Parathyroid adenoma (tissue), 2 donors: ENCODE results near the gene EIF4G1.
A peak's percentile ranks its signal among the peaks of the same experiment; 100 is the strongest.

Experiments
- H2AFZ ChIP-seq: fragments of 300-600 bp; sonication (generic); one replicate; pipeline ENCODE4 v1.7.0; 2017; ENCODE audit warnings: antibody characterized with exemption, mild to moderate bottlenecking
- H3K27ac ChIP-seq: fragments of 300-600 bp; sonication (generic); one replicate; pipeline ENCODE4 v1.7.0; 2017
- H3K27me3 ChIP-seq: fragments of 300-600 bp; sonication (generic); one replicate; pipeline ENCODE4 v1.7.0; 2017; ENCODE audit warnings: low read length; ENCODE audit not compliant: control insufficient read depth, insufficient read depth
- H3K36me3 ChIP-seq: fragments of 300-600 bp; sonication (generic); one replicate; pipeline ENCODE4 v1.7.0; 2017; ENCODE audit warnings: low read length; ENCODE audit not compliant: control insufficient read depth, insufficient read depth
- H3K4me1 ChIP-seq: fragments of 300-600 bp; sonication (generic); one replicate; pipeline ENCODE4 v1.7.0; 2017; ENCODE audit warnings: control low read depth
- H3K4me2 ChIP-seq: fragments of 300-600 bp; sonication (generic); one replicate; pipeline ENCODE4 v1.7.0; 2017; ENCODE audit warnings: low read length
- H3K4me3 ChIP-seq: fragments of 300-600 bp; sonication (generic); one replicate; pipeline ENCODE4 v1.7.0; 2017; ENCODE audit warnings: low read depth, low read length
- H3K79me2 ChIP-seq: fragments of 300-600 bp; sonication (generic); one replicate; pipeline ENCODE4 v1.7.0; 2017; ENCODE audit warnings: control low read depth
- H3K9ac ChIP-seq: fragments of 300-600 bp; sonication (generic); one replicate; pipeline ENCODE4 v1.7.0; 2017; ENCODE audit warnings: mild to moderate bottlenecking
- H3K9me3 ChIP-seq: fragments of 300-600 bp; sonication (generic); one replicate; pipeline ENCODE4 v1.7.0; 2017; ENCODE audit warnings: low read length; ENCODE audit not compliant: control insufficient read depth
- TF ChIP-seq, protein P1 (sequence below): fragments of 300-600 bp; sonication (generic); IDR thresholded peaks from one replicate; pipeline ENCODE4 v1.7.0; 2017; ENCODE audit warnings: antibody characterized with exemption, mild to moderate bottlenecking
- donor health status: primary hyperparathyroidism.

The EIF4G1 gene

DNA sequence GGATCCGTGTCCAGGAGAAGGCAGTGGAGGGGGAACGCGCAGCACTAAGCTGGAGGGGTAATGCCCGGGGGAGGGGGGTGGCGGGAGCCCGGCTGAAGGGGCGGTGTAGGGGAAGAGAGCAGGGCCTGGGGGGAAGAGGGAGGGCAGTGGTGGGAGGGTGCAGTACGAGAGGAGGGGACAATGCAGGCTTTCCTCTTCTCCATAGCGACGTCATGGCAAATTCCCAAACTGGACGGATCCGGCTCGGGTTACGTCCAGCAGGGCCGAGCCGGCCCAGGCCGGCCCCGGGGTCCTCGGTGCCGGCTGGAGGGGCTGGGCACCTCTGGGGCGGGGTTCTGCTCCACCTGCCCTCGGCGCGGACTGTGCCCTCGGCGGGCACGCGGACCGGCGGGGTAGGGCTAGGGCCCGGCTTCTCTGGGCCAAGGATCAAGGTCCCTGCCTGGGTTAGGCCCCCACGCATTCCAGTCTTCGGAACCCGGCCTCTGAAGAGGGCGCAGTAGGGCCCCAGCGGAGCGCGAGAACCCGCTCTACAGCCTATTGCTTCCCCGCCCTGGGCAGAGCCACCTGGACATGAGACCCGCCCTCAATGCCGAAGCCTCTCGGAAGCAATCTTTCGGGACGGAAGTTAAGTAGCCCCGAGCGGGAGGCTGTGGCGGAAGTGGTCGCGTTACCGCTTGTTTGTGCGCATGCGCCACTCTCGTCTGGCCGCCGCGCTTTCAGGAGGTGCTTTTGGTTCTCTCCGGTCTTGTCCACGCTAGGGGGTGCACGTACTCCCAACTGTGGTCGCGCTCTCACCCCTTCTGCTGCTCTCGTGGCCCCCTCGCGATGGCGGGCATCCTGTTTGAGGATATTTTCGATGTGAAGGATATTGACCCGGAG lies 48.5 kb downstream of the EIF4G1 start:
- Histone ChIP-seq H3K27me3 (no peaks in the 10 kb centered on the region), H2AFZ (peak overlapping the region; percentile 97), H3K9ac (peak overlapping the region; percentile 100), H3K4me3 (peak overlapping the region; percentile 91), H3K79me2 (peaks cover 12% of the 10 kb centered on the region), H3K36me3 (no peaks in the 10 kb centered on the region), H3K27ac (peak overlapping the region; percentile 100), H3K4me1 (peaks cover 16% of the 10 kb centered on the region), H3K4me2 (peak overlapping the region; percentile 83), H3K9me3 (no peaks in the 10 kb centered on the region)
- TF ChIP-seq, protein P1, sequence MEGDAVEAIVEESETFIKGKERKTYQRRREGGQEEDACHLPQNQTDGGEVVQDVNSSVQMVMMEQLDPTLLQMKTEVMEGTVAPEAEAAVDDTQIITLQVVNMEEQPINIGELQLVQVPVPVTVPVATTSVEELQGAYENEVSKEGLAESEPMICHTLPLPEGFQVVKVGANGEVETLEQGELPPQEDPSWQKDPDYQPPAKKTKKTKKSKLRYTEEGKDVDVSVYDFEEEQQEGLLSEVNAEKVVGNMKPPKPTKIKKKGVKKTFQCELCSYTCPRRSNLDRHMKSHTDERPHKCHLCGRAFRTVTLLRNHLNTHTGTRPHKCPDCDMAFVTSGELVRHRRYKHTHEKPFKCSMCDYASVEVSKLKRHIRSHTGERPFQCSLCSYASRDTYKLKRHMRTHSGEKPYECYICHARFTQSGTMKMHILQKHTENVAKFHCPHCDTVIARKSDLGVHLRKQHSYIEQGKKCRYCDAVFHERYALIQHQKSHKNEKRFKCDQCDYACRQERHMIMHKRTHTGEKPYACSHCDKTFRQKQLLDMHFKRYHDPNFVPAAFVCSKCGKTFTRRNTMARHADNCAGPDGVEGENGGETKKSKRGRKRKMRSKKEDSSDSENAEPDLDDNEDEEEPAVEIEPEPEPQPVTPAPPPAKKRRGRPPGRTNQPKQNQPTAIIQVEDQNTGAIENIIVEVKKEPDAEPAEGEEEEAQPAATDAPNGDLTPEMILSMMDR, result peak; percentile 62

DNA sequence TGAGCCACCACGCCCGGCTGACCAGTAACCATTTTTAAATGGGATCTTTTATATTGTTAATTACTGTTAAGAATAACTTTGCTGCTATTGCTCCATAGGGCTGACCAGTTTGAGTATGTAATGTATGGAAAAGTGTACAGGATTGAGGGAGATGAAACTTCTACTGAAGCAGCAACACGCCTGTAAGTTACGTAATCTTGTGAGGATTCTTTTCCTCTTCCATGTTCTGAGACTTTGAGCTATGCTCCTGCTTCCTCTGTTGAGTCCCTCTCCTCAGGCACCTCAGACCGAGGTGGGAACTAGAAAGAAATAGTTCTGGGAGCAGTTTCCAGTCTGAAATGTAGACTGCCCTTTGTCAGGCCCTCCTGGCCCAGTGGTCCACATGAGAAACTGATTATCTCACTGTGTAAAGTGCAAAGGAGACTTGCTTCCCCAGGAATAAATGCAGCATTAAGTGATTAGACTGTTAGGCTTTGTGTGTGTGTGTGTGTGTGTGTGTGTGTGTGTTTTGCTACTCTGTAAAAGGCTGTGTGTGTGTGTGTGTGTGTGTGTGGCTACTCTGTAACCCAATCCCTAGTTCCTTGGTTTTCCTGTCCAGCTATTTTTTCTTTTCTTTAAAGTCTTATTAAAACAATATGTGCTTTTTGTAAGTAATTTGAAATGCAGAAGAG lies 52.3 kb downstream of the EIF4G1 start:
- Histone ChIP-seq H3K79me2 (peaks cover 9% of the 10 kb centered on the region), H3K4me3 (no peak overlapping the region), H3K4me2 (no peak overlapping the region), H3K9me3 (no peaks in the 10 kb centered on the region), H3K4me1 (peaks cover 13% of the 10 kb centered on the region), H3K27ac (no peak overlapping the region), H2AFZ (no peak overlapping the region), H3K27me3 (no peaks in the 10 kb centered on the region), H3K36me3 (no peaks in the 10 kb centered on the region), H3K9ac (no peak overlapping the region)
- TF ChIP-seq, protein P1, result no peak

DNA sequence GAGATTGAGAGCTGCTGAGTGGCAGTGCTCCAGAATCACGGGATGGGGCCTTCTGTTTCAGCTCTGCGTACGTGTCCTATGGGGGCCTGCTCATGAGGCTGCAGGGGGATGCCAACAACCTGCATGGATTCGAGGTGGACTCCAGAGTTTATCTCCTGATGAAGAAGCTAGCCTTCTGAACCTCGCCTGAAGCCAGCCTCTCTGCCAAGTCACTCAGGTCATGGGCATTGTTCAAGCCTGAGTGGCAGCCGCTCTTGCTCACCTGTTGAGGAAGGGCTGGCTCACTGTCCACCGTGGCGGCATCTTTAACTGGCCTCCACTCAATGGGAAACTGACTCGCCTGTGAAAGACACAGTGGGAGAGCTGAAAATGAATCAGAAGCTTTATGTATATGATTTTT lies 53.7 kb downstream of the EIF4G1 start:
- Histone ChIP-seq H3K9ac (no peak overlapping the region), H3K4me2 (no peak overlapping the region), H3K4me3 (no peak overlapping the region), H3K9me3 (no peaks in the 10 kb centered on the region), H3K27me3 (no peaks in the 10 kb centered on the region), H3K27ac (no peak overlapping the region), H2AFZ (no peak overlapping the region), H3K36me3 (no peaks in the 10 kb centered on the region), H3K4me1 (peaks cover 18% of the 10 kb centered on the region), H3K79me2 (peaks cover 9% of the 10 kb centered on the region)
- TF ChIP-seq, protein P1, result no peak

DNA sequence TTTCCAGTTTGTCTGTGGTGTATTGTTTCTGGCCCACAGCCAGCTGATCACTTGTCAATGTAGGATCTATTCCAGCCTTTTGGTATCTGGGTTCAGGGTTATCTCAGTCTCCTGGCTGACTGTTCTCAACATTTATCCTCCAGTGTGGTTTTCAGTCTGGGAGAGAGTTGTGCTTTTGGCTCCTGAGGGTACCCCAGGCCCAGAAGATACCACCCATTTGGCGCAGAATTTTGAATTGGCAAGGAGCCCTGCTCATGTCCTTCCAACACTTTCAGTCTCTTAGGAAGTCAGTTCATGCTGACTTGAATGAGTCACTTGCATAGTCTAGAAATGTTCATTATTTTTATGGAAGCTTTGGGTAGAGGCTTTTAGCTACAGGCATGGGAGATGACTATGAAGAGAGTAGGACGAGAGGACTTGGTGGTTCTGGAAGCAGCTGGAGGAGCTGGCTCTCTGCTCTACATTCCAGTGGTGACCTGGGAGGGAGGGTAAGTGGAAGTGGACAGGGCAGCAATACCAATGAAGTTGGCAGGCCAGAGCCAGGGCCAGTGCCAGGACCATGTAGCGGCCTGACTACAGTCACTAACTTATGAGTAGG lies 54.3 kb downstream of the EIF4G1 start:
- Histone ChIP-seq H2AFZ (no peak overlapping the region), H3K36me3 (no peaks in the 10 kb centered on the region), H3K27ac (no peak overlapping the region), H3K27me3 (no peaks in the 10 kb centered on the region), H3K79me2 (peaks cover 6% of the 10 kb centered on the region), H3K4me2 (no peak overlapping the region), H3K9ac (no peak overlapping the region), H3K4me1 (peaks cover 18% of the 10 kb centered on the region), H3K9me3 (no peaks in the 10 kb centered on the region), H3K4me3 (no peak overlapping the region)
- TF ChIP-seq, protein P1, result no peak
